Central memory CD8-positive, alpha-beta T cell (primary cell): ENCODE measurements around the gene CELSR1.
A peak's percentile ranks its signal among the peaks of the same experiment; 100 is the strongest.
"Not testable (repeated sequence)": the region's sequence is repeated elsewhere in the genome, so short reads cannot be mapped to it uniquely, and the experiment has no call there.

ENCODE experiments used
- ATAC-seq: fragments of 150-1000 bp; cut with Tn5 transposase; replicated peaks from 2 replicates; pipeline ENCODE4 v1.10.0; 2022; ENCODE audit warnings: mild to moderate bottlenecking, moderate FRiP score, moderate number of reproducible peaks; ENCODE audit not compliant: poor library complexity, severe bottlenecking; ENCODE audit errors: extremely low read depth
- DNase-seq, 2 donors: peaks; one replicate each; pipeline ENCODE4 v3.0.0; 2021; ENCODE audit warnings: low spot score in 2 of 2
- H3K27ac Mint-ChIP-seq: one replicate; pipeline ENCODE4 v1.8.0; 2022; ENCODE audit warnings: low read depth, mild to moderate bottlenecking, moderate library complexity, mixed read lengths
- H3K27me3 Mint-ChIP-seq: one replicate; pipeline ENCODE4 v1.8.0; 2022; ENCODE audit warnings: mixed read lengths
- H3K36me3 Mint-ChIP-seq: one replicate; pipeline ENCODE4 v1.8.0; 2022; ENCODE audit warnings: mild to moderate bottlenecking, moderate library complexity, mixed read lengths; ENCODE audit not compliant: insufficient read depth
- H3K4me1 Mint-ChIP-seq: one replicate; pipeline ENCODE4 v1.8.0; 2022; ENCODE audit warnings: mixed read lengths
- H3K4me3 Mint-ChIP-seq: one replicate; pipeline ENCODE4 v1.8.0; 2022; ENCODE audit warnings: mild to moderate bottlenecking, moderate library complexity, mixed read lengths
- H3K9me3 Mint-ChIP-seq: one replicate; pipeline ENCODE4 v1.8.0; 2022; ENCODE audit warnings: mixed read lengths

CELSR1 gene

DNA sequence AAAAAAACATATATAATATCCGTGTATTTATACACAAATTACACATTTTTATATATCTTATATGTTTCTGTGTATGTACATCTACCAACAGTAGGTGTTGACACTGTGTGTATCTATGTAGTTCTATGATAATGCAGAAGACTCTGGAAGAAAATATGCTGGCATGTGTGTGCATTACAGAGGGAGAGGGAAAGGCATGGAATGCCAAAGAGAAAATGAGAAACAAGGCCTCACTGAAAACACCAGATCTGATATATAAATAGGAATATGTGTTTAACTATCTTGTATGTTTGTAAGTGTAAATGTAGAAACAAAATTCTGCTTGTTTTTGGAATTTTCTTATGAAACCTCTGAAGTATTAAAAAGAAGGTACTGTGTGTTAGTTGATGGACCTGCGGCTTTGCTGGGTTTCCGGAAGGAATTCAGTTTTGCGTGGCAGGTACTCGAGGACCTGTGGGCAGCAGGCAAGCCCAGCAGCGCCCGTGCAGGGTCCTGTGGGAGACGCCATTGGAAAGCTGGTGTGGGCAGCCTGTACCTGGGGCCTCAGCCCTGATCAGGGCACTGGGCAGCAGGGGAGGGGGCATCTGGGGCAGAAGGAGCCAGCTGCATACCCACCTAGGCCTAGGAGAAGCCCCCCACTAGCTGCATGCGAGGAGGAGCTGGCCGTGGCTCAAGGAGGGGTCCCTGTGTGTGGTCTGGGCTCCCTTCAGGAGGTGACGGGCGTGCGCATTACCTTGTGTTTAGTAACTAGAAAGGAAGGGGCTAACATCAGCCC is 209.5 kb downstream of the CELSR1 start:
- H3K27ac Mint-ChIP-seq = no peak overlapping the region
- no peaks in the 10 kb centered on the region for H3K4me1 Mint-ChIP-seq
- ATAC-seq (no peak), DNase-seq (no peak)
- no peak overlapping the region for H3K4me3 Mint-ChIP-seq
- no peaks in the 10 kb centered on the region for H3K9me3 Mint-ChIP-seq
- no peaks in the 10 kb centered on the region for H3K27me3 Mint-ChIP-seq
- H3K36me3 Mint-ChIP-seq = peaks cover 5% of the 10 kb centered on the region

DNA sequence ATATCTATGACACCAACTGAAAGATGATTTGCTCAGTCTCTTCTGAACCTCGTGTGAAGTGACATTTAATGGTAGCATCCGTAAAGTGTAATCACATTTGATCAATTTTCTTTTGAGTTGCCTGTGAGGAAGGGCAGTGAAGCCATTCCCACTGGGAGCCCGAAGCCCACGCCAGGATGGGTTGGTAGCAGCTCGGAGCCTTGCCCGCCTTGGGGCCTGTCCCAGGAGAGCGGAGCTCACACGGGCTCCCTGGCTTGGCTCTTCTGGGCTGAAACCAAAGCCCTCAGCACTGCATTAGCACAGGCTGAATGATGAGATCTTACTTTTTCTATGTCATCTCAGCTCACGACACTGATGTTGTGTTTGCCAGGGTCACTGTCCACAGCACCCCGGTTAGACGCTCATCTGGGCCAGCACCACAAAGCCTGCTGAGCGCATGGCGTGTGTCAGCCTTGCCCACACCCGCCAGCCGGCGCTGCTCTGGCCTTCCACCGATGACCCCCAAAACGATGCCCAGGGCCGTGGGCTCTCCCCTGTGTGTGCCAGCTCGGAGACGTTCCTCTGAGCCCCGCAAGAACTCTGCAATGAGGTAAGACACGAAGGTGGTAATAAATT is 211.2 kb downstream of the CELSR1 start:
- peaks cover 7% of the 10 kb centered on the region for H3K36me3 Mint-ChIP-seq
- ATAC-seq = no peak
- no peaks in the 10 kb centered on the region for H3K27me3 Mint-ChIP-seq
- no peak overlapping the region for H3K27ac Mint-ChIP-seq
- no peaks in the 10 kb centered on the region for H3K9me3 Mint-ChIP-seq
- no peaks in the 10 kb centered on the region for H3K4me1 Mint-ChIP-seq
- H3K4me3 Mint-ChIP-seq = no peak overlapping the region
- DNase-seq = no peak

DNA sequence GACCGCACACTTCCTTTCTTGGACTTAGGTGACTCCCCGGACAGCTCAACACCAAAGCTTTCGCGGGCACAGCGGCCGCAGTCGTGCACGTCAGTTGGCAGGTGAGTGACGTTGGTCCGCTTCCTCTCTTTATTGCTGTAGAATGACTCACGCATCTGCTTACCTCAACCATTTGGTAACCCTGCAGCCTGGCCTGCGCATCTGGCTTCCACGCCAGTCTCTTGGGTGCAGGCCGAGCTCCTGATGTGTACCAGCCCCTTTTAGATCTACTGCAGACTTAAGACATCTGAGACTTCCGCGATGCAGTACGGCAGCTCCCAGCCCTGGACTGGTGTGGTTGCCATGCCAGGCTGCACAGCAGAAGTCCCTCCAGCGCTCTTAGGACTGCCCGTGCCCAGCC is 214.3 kb downstream of the CELSR1 start:
- peaks cover 5% of the 10 kb centered on the region for H3K36me3 Mint-ChIP-seq

DNA sequence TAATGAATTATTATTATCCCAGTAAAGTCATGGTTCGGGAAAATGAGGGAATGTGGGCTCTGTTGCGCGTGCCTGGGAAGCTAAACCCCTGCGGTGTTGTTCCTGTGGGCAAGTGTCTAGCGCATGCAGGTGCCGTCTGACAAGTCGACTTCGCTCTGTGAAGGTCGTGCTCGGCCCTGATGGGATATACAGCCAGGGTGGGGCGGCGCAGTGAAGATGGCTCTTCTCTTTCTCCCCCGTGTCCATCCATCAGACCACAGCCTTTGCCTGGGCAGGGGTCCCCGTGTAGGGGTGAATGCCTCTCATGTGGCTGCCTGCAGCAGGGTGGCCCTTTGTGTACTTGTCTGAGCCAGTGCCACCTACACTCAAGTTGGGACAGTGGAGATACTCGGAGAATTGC is 214.7 kb downstream of the CELSR1 start:
- H3K36me3 Mint-ChIP-seq = peaks cover 4% of the 10 kb centered on the region
- no peaks in the 10 kb centered on the region for H3K9me3 Mint-ChIP-seq
- H3K27me3 Mint-ChIP-seq = no peaks in the 10 kb centered on the region
- DNase-seq = no peak
- ATAC-seq = no peak
- no peak overlapping the region for H3K27ac Mint-ChIP-seq
- no peak overlapping the region for H3K4me3 Mint-ChIP-seq
- H3K4me1 Mint-ChIP-seq = no peaks in the 10 kb centered on the region

More for the DNA sequence above, 214.3 kb downstream of the CELSR1 start:
- no peak overlapping the region for H3K27ac Mint-ChIP-seq
- ATAC-seq (no peak), DNase-seq (no peak)
- H3K4me3 Mint-ChIP-seq = no peak overlapping the region
- H3K9me3 Mint-ChIP-seq = no peaks in the 10 kb centered on the region
- H3K27me3 Mint-ChIP-seq = no peaks in the 10 kb centered on the region
- no peaks in the 10 kb centered on the region for H3K4me1 Mint-ChIP-seq

DNA sequence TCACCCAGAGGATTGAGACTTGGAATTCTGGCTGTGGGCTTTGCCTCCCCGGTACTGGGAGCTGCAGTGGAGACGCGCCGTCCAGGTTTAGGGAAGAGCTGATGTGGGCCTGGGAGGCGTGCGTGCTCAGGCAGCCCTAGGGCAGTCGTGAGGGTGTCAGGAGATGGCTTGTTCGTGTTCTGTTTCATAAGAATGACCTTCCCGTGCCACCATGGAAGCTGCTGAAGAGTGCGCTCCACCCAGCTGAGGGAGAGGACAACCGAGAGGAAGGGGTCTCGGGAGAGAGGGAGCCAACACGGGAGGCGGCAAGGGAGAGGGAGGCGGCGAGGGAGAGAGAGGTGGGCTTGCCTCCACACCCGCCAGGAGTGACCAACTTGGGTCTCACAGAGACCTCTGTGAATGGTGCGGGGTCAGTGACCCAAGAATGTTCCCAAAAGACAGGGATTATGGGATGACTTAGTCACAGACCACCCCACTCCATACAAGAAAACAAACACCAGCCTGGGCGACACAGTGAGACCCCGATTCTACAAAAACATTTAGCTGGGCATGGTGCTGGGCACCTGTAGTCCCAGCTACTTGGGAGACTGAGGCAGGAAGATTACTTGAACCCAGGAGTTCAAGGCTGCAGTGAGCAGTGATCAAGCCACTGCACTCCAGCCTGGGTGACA is 216.6 kb downstream of the CELSR1 start:
- no peaks in the 10 kb centered on the region for H3K9me3 Mint-ChIP-seq
- peaks cover 4% of the 10 kb centered on the region for H3K36me3 Mint-ChIP-seq
- no peaks in the 10 kb centered on the region for H3K4me1 Mint-ChIP-seq
- no peak overlapping the region for H3K4me3 Mint-ChIP-seq
- peak overlapping the region; percentile 45 for H3K27ac Mint-ChIP-seq
- DNase-seq (no peak), ATAC-seq (no peak)
- H3K27me3 Mint-ChIP-seq = no peaks in the 10 kb centered on the region

DNA sequence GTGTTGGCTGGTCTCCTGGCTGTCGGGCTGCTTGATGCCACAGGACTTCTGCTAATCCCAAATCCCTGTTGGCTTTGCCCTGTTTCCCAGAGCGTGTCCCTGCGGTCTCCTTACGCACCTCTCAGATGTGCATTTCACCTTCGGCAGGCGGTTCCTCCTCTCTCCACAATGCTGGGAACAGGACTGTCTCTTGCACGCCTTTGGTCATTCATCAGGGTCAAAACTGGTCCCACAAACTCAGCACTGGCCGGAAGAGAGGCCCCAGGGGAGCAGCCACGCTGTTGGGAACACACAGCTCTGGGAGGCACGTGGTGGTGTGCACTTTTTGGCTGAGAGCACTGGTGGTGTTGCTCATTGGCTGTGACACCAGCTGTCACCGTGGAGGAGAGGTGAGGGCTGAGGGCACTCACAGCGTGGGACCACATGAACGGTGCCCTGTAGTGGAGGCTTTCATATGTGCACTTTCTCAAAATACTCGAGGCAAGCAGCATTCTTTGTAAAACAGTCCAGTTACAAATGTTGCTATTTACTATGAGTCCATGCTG is 217.2 kb downstream of the CELSR1 start:
- Mint-ChIP-seq H3K4me3 (no peak overlapping the region), H3K27ac (peak overlapping the region; percentile 45), H3K36me3 (peaks cover 4% of the 10 kb centered on the region), H3K9me3 (no peaks in the 10 kb centered on the region), H3K27me3 (no peaks in the 10 kb centered on the region), H3K4me1 (no peaks in the 10 kb centered on the region)
- DNase-seq (no peak), ATAC-seq (no peak)

DNA sequence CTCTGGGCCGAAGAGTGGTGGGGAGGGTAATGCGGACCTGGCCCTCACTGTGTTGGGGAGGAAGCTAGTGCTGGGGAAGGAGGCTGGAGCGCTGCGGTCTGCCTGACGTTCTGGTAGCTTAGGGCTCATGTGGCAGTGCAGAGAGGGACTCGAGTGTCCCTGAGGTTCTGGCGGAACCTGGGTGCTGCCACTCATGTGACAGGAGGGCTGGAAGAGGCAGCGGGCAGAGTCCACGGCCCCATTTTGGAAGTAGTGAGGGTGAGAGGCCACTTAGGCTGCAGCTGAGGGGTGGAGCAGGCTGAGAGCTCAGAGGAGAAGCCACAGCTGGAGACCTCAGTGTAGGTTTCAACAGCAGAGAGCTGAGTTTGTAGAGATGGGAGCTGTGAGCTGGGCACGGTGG is 218.1 kb downstream of the CELSR1 start:
- Mint-ChIP-seq H3K27me3 (no peaks in the 10 kb centered on the region), H3K9me3 (no peaks in the 10 kb centered on the region), H3K27ac (peak overlapping the region; percentile 69), H3K4me3 (no peak overlapping the region), H3K36me3 (peaks cover 4% of the 10 kb centered on the region), H3K4me1 (no peaks in the 10 kb centered on the region)
- ATAC-seq (no peak), DNase-seq (no peak)

DNA sequence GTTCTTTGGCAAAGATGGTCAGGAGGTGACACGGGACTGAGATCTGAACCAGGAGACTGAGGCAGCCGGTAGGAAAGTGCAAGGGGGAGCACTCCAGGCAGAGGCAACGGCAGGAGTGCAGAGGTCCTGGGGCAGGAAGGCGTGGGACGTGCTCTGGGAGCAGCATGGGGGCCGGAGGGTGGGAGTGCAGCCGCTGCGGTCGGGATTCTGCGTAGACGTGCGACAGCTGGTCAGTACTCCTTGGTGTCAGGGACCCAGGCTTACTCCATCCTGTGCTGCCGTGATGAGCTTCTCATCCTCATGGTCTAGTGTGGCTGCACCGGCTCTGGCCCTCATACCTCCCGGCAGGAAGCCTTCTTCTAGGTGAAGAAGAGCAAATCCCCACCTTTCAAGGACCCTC is 218.8 kb downstream of the CELSR1 start:
- Mint-ChIP-seq H3K27ac (peak overlapping the region; percentile 69), H3K27me3 (no peaks in the 10 kb centered on the region), H3K4me1 (no peaks in the 10 kb centered on the region), H3K36me3 (peaks cover 1% of the 10 kb centered on the region), H3K4me3 (no peak overlapping the region), H3K9me3 (no peaks in the 10 kb centered on the region)
- DNase-seq = no peak
- no peak for ATAC-seq

DNA sequence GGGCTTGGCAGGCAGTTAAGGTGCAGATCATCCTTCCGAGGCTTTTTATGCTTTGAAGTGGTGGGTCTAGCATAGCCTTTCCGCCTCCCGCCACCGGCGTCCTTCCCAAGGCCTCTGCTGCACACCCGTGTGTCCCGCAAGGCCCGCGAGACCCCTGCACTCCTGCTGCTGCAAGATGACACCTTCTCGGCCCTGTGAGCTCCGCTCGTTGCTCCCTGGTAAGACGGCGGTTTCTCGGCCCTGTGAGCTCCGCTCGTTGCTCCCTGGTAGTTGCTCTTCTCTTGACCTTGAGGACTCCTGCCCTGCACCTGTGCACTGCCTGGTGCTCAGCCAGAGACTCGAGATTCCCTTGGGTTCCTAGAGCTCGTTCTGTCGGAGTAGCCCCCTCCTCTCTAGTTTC is 219.8 kb downstream of the CELSR1 start:
- Mint-ChIP-seq H3K36me3 (peaks cover 1% of the 10 kb centered on the region), H3K4me3 (no peak overlapping the region), H3K27ac (no peak overlapping the region), H3K27me3 (no peaks in the 10 kb centered on the region), H3K9me3 (no peaks in the 10 kb centered on the region), H3K4me1 (no peaks in the 10 kb centered on the region)
- DNase-seq (no peak), ATAC-seq (no peak)

DNA sequence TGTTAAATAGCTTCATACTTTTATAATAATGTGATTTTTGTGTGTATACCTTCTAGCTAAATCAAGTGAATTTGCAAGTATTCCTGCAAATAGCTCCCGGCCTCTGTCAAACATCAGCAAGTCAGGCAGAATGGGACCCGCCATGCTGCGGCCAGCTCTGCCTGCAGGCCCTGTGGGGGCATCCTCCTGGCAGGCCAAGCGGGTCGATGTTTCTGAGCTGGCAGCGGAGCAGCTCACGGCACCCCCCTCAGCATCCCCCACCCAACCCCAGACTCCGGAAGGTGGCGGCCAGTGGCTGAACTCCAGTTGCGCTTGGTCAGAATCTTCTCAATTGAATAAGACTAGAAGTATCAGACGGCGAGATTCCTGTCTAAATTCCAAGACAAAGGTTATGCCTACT is 221.4 kb downstream of the CELSR1 start:
- no peaks in the 10 kb centered on the region for H3K9me3 Mint-ChIP-seq
- no peak for DNase-seq
- no peaks in the 10 kb centered on the region for H3K4me1 Mint-ChIP-seq
- ATAC-seq = no peak
- no peak overlapping the region for H3K4me3 Mint-ChIP-seq
- H3K27ac Mint-ChIP-seq = no peak overlapping the region
- no peaks in the 10 kb centered on the region for H3K36me3 Mint-ChIP-seq
- H3K27me3 Mint-ChIP-seq = no peaks in the 10 kb centered on the region

DNA sequence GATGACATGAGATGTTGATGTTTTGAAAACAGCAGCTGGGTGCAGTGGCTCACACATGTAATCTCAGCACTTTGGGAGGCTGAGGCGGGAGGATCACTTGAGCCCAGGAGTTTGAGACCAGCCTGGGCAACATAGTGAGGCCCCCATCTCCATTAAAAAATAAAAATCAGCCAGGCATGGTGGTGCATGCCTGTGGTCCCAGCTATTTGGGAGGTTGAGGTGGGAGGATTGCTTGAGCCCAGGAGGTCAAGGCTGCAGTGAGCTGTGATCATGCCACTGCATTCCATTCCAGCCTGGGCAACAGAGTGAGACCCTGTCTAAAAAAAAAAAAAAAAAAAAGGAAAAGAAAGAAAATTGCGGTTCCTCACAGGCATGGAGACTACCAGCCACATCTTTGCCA is 224.6 kb downstream of the CELSR1 start:
- not testable (repeated sequence) for DNase-seq, H3K27ac Mint-ChIP-seq, H3K4me3 Mint-ChIP-seq, H3K27me3 Mint-ChIP-seq, H3K9me3 Mint-ChIP-seq, ATAC-seq, H3K4me1 Mint-ChIP-seq, H3K36me3 Mint-ChIP-seq

DNA sequence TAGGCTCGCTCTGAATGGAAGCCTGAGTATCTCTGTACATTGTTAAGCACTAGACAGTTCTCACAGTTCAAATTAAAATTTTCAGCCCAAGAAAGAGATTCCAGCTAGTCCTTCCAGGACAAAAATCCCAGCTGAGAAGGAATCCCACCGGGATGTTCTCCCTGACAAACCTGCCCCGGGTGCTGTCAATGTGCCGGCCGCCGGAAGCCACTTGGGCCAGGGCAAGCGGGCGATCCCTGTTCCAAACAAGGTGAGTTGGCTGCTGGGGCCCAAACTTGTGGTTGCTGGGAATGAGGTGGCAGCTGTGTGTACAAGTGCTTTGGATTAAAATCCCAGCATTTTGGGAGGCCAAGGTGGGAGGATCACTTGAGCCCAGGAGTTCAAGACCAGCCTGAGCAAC is 225.4 kb downstream of the CELSR1 start:
- ATAC-seq (no peak), DNase-seq (no peak)
- Mint-ChIP-seq H3K27me3 (no peaks in the 10 kb centered on the region), H3K27ac (no peak overlapping the region), H3K4me3 (no peak overlapping the region), H3K36me3 (no peaks in the 10 kb centered on the region), H3K9me3 (no peaks in the 10 kb centered on the region), H3K4me1 (no peaks in the 10 kb centered on the region)
